Inferior parietal cortex (tissue), 1 donor: ENCODE measurements around the gene POLD1.
"Not testable (repeated sequence)": the region's sequence is repeated elsewhere in the genome, so short reads cannot be mapped to it uniquely, and the experiment has no call there.

Experiments
- DNase-seq: peaks from one replicate; pipeline ENCODE4 v3.0.0-alpha.2; 2016; ENCODE audit errors: extremely low spot score

Gene POLD1

DNA sequence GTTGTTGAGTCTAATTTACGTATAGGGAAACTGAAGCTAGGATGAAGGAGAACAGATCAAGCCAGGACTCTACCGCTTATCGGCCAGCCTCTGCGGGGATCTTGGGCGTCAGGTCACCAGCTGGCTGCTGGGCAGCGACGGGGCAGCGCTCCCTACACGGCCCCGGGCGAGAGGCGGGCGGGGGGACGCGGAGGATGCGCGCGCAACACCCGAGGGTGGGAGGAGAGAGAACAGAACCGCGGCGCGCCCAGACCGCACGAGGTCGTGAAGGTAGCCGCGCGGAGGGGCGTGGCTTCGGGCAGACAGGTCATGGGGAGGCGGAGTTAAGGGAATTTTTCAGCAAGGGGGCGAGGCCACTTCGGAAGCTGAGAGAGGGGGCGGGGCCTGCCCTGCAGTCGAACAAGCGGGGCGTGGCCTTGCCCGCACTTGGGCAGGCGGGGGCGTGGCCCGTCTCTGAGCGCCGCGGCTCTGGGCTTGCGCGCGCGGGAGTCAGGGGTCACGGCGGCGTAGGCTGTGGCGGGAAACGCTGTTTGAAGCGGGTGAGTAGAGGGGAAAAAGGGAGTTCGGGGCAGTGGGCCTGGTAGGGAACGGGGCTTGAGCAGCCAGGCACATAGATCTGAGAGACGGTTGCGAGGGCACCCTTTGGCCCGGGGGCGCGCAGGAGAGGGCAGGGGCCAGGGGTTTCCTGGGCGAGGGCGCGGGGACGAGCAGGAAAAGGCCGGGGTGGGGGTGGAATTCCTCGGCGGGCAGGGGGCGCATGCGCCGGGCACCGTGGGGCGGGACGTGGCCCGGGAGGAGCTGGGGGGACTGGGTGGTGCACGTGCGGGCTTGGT, at the start of gene POLD1:
TSS of gene POLD1 (plus strand) at position 496 of the 833 bp plus-strand sequence. CDS start 14,505 bp downstream, outside the sequence.
- peak; percentile 90 for DNase-seq

DNA sequence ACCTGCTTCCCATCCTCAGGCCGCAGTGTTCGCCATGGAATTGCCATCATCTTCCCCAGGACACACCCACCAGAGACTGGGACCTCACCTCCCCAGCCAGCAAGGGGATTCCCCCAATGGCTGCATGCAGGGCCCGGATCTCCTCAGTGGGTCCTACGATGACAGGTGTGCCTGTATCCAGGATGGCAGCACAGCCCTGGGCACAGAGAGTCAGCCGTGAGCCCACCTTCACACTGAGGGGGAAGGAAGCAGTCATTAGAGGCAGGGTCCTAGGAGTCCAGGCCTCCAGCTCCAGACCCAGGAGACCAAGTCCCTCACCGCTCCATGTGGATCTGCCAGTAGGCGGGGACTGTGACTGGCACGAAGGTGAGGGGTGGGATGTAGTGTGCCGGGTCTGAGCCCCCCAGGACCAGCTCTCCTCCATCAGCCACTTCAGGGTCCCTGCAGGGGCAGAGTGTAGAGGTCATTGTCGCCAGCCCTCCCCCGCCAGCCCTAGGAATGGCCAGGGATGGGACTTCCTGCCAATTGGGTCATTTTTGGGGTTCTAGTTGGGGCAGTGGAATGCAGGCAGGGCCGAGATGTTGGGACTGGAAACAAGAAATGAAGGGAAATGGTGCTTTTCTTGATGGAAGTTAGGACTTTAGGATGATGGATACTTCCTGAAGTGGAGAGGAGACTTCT, 49.3 kb upstream of the POLD1 start:
- DNase-seq = no peak

DNA sequence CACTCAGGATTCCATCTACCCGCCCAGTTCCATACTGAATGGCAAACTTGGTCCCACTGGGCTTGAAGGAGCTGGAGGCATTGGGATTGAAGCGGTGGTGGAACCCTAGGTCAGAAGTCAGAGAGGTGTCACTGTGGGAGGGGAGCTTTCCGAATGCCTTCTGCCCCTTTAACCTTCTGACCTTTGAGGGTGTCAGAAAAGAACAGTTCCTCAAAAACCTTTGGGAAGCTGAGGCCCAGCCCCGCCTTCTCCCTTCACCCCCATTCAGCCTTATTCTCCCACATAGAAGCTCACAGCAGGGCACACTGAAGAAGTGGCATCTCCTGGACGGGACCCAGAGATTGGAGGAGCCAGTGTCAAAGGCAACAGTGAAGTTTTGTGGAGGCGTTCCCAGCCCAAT, 47.1 kb upstream of the POLD1 start:
- not testable (repeated sequence) for DNase-seq

DNA sequence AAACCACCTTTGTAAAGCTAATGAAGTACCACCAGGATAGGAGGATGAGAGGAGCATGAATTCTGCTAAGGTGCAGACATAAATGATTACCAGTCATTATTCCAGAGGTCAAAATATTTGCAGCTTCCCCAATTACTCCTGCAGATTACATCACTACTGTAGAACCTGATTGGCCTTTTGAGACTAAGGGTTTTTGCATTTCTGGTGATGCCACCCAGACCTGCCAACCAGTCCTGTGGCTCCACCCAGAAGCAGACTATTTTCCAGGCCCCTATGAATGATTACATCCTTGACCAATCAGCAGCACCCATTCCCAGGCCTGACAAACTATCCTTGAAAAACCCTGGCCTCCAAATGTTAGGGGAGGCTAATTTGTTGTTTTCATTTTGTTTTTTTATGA, 43.8 kb upstream of the POLD1 start:
- no peak for DNase-seq

DNA sequence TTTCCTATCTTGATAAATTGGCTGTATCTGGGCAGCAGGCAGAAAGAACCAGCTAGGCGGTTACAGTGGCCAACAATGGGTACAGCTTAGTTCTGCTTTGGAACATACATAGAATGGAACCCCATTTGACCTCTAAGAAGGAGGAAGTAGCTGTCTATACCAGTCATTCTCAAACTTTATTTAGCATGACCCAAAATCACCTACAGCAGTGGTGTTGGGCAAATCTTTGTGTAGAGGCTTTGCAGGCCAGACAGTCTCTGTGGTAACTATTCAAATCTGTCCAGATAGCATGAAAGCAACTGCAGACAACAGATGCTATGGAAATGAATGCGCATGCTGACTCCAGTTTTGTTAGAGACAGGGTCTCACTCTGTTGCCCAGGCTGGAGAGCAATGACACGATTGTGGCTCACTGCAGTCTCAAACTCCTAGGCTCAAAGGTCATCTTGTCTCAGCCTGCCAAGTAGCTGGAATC, 43.0 kb upstream of the POLD1 start:
- DNase-seq = no peak

DNA sequence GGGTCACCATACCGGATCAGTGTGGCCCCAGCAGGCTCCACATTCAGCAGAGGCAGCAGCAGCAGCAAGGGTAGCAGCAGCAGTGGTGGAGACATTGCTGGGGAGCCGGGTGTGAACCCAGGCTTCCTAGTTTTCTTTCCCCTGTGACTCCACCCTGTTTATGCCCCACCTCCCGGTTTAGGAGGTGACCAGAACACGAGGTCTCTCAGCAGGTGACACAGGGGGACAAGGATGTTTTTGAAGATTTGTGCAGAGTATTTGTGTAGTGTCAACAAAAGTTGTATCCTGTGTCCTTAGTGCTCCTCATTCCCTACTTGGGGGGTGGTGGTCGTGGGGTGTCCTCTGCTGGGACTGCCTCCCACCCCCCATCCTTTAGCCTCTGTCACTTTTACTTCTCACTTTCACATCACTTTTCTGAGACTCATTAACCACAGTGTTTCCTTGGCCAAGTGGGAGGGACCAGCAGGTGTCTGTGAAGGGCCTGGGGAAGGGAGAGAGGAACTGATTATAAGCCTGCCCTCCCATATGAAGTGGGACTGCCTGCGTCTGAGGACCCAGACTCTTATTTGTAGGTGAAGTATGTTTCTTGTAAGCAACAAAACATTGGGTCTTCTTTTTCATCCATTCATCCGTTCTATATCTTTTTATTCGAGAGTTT, 39.4 kb upstream of the POLD1 start:
- no peak for DNase-seq

DNA sequence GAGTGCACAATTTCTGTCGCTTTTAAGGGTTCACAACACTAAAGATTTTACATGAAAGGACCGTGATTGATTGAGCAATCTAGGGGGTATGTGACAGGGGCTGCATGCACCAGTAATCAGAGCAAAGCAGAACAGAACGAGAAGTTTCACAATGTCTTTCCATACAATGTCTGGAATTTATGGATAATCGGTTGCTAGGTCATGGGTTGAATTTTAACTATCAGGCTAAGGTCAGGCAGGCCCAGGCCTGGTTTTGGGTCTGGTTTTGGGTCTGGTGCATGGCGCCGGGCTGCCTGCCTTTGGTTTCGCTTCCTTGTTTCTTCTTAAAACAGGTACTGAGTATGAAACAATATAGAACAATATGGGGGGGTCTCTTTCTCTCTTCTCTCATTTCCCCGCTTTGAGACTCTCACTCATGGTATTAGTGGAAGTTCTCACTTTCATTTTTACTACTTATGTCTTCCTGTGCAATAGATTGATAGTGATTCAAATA, 37.0 kb upstream of the POLD1 start:
- not testable (repeated sequence) for DNase-seq

DNA sequence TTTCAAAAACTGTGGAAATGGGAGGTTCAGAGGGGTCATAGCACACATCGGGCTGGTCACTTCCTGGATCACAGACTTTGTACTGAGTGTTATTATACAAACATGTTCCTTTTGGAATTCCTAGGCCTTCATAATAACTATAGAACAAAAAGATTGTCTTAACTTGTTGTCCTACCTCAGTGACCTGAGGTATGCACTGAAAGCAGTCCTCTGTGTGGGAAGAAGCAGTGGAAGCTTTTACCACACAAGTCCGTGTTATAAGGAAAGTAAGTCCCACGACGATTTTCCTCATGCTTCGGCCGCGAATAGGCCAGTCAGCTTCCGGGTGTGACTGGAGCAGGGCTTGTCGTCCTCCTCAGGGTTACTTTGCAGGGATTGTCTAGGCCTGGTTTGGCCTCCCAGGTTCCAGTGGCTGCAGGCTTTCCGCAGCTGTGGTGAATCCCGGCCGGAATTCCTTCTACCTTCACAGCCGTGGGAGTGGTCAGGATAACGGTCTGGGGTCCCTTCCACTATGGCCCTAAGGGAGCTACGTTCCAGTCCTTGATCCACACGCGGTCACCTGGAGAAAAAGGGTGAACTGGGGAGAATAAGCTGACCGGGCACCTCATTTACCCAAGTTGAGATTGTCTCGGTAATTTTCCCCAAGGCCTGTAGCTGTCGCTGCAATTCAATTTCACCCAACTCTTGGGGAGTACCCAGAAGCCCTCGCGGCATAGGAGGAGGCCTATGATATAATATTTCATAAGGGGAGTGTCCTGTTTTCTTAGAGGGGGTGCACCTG, 34.7 kb upstream of the POLD1 start:
- no peak for DNase-seq

DNA sequence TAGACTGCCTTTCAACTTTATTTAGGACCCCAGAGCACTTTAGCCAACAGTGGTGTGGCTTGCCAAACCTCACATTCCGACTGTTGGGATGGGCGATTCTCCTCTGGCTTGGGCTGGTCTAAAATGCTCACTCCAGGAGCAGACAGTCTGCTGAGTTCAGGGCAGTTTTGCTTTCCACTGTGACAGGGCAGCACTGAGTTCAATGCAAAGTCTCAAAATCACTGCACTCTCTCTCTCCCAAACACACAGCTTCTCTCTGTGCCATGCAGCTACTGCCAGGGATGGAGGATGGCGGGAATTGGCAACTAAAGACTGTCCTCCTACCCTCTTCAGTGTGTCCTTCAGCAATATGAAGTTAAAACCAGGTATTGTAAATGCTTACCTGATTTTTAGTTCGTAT, 31.9 kb upstream of the POLD1 start:
- DNase-seq = no peak

DNA sequence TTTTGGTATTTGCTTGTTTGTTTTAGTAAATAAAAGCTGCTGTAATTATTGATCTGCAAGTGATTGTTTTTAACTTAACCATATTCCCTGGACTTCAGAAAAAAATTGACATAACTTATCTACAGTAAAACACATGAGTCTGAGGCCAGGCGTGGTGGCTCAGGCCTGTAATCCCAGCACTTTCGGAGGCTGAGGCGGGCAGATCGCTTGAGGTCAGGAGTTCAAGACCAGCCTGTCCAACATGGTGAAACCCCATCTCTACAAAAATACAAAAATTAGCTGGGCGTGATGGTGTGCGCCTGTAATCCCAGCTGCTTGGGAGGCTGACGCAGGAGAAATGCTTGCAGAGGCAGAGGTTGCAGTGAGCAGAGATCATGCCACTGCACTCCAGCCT, 30.7 kb upstream of the POLD1 start:
- DNase-seq = not testable (repeated sequence)

DNA sequence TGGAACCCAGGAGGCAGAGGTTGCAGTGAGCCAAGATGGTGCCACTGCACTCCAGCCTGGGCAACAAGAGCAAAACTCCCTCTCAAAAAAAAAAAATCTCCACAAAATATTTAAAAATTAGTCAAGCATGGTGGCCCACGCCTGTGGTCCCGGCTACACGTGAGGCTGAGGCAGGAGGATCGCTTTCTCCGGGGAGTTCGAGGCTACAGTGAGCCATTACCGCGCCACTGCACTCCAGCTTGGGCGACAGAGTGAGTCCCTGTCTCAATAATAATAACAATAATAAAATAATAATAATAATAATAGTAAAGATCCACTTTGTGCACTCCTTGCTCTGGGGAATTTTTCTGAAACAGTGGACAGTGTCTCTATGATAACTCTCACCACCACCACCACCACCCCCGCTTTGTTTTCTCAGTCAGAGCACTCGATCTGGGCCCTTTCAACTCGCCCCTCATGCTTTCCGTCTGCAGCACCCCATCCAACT, 27.4 kb upstream of the POLD1 start:
- no peak for DNase-seq

DNA sequence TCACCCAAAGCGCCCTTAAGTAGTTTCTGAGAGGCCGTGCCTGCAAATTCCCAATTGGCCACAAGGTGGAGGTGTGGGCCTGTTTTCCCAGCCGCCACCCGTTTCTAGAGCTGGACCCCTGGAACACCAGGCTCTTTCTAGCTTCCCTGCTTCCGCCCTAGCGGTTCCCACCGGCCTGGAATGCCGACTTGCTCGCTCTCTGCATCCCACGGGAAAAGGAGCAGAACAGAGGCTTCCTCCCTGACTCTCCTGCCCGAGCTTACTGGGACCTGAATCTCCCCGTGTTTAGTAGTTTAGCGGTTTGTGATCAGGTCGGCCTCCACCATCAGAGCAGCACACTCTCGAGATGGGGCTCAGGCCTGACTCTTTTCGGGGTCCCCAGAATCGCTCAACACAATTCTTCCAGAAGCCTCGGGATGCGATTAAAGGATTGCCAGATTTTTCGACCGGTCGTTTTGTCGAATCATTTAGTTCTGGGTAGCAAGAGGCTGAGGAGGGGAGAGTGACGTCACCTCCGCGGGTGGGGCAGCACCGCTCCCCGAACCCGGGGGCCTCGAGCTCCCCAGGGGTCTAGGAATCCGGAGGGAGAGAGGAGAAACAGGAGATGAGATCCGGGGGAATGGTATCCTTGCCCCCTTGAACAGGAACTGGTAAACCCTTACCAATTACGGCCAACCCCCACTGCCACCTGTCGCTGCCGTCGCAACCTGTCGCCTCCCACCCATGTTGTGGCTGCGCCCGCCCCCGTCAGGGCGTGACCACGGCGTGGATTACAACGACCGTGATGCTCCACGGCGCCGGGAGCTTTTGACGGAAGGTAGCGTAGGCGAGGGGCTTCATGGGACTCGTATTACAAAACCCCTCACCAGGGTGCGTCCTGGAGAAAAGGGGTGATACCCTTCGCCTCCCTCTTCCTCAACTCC, 26.7 kb upstream of the POLD1 start:
- peak; percentile 85 for DNase-seq

DNA sequence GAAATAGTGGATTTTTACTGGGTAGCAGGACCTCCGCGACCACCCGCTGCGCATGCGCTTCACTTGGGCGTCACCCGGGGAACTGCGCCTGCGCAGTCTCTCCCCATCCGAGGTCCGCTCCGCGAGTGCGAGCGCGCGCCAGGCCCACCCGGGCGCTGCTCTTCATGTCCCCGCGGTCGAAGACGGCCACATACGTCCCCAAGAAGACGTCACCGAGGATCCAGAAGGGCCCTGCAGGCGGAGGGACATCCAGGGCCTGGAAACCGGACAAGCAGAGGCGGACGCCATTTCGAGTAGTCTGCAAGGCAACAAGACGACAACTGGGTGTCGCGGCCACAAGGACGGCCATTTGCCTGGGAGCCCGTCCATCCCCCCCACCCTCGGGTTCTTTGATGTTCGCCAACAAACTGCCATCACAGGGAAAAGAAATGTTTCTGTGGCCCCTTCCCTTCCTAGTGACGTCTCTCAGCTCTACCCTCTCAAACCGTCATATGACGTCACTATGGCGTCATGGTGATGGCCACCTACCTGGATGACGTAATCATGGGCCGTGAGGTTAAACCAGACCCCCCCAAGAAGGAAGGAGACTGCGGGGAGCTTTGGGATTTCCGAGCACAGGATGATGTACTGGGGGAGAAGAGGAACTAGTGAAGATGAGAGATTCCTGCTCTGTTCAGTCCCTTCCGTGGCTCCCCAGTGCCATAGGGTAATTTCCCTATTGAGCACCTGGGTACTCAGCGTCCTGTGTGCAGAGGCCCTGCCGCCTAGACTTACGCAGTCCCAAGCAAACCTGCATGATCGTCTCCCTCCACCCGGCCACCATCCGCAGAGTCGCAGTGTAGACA, 25.4 kb upstream of the POLD1 start:
- DNase-seq = peak; percentile 70

DNA sequence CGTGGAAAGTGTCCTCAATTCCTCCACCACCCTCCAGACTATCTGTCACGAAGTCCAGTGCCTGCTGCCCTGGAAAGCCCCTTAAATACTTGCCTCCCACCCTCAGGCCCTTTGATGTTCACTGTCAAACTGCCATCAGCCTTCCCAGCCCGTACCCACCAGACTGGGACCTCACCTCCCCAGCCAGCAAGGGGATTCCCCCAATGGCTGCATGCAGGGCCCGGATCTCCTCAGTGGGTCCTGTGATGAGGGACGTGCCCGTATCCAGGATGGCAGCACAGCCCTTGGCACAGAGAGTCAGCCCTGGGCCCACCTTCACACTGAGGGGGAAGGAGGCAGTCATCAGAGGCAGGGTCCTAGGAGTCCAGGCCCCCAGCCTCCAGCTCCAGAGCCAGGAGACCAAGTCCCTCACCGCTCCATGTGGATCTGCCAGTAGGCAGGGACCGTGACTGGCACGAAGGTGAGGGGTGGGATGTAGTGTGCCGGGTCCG, 24.8 kb upstream of the POLD1 start:
- no peak for DNase-seq

DNA sequence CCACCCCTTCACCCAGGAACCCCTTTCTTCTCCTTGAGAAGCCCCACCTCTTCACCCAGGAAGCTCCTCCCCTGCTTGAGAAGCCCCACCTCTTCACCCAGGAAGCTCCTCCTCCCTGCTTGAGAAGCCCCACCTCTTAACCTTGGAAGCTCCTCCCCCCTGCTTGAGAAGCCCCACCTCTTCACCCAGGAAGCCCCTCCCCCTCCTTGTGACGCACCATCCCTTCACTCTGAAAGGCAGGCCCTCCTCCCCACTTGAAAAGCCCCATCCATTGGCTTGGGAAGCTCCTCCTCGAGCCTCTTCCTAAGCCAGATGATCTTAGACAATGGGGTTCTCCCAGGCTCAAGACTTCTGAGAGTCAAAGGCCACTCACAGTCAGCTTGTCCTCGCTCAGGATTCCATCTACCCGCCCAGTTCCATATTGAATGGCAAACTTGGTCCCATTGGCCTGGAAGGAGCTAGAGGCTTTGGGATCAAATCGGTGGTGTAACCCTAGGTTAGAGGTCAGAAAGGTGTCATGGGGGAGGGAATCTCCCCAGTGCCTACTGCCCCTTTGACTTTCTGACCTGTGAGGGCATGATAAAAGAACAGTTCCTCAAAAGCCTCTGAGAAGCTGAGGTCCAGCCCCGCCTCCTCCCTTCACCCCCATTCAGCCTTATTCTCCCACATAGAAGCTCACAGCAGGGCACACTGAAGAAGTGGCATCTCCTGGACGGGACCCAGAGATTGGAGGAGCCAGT, 22.7 kb upstream of the POLD1 start:
- DNase-seq = no peak

DNA sequence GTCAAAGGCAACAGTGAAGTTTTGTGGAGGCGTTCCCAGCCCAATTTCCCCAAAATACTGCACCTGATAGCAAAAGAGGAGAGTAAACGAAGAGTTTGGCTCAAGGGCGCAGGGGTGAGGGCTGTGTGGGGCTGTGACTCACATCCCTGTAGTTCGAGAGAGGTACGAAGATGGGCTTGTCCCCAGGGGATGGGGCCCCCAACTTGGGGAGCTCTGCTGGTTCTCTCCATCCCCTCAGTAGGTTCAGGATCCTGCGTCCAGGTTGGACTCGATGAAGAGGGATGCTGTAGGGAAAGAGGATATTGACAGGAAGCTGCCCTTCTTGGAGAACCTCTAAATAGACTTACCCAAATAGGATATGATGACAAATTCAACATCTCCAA, 22.1 kb upstream of the POLD1 start:
- no peak for DNase-seq

DNA sequence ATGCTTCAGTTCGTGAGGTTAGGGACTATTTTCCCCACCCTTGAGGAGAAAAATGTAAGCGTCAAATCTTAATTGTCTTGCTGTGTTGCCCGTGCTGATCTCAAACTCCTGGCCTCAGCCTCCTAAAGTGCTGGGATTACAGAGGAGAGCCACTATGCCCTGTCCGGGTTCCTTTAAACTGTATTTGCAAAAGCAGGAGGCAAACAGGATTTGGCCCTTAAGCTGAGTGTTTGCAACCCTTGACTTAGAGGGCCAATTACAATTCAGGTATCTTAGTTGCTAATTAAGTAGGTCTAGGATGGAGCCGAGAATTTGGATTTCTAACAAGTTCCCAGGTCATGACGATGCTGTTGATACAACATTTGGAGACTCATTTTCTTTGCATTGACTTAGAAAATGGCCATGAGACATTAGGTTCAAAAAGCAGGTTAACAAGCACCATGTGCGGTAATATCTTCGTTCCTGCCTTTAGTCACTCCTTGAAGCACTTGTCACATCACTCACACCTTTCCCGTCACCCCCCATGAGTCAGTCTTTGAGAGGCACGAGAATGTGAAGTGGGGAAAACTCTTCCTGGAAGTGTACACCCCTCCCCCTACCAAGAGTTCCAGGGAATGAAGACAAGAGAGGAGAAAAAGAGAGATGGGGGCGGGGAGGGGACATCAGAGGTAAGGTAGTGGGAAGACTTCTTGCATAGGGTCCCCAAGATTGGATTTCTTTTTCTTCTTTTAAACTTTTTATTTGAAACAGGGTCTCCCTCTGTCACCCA, 21.3 kb upstream of the POLD1 start:
- no peak for DNase-seq
